ENCODE data around the gene CD7. TPM values are rescaled to one million over a fixed set of nuclear protein-coding genes. Genes with fewer than 3 reads are reported as not detected.

CD7 gene
- total and polyA plus RNA-seq, 9 of the 15 experiments (the other 6 are each of a cell fraction or from before 2014, with no cell fraction given), result 0.21 to 0.35 TPM; not detected in 7

DNA sequence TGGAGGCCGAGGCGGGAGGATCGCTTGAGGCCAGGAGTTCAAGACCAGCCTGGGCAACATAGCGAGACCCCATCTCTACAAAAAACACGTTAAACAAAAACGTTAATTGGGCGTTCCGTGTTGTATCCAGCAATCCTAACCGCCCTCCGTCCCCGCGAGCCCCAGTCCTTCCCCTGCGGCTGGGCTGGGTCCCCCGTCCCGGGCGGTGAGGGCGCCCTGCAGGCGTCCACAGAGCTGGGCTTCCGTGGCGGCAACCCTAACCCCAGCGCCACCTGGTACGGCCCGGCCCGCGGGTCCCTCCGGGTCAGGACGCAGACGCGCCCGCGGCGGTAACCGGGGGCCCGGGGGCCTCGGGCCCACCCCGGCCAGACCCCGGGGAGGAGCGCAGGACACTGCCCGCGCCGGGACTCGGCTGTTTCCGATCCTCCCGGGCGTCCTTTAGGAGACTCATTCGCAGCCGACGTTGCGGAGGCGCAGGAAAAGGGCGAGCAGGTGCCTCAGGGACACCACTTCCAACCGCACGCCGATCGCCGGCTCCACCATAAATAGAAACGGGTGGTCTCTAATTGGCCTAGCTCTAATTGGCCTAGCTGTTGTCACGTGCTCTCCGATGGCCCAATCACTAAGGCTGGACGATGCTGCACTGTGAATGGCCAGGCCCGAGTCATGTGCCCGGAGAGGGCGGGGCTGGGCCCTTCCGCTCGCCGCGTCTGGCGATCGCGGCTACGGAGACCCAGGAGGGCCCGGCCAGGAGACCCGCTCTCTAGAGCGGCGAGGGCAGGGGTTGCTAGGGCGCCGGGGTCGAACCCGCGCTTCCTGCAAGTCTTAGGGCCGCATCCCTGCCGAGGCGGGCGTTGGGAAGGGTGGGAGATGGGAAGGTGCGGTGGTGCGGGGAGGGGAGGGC is 24.9 kb downstream of the CD7 start (continued):
- TF ChIP-seq ZNF239 (CRISPR knock-in tag; IDR thresholded peaks at IDR 0.05) (no peak), FIP1L1 (IDR thresholded peaks at IDR 0.05; ENCODE audit: low read depth, low read length, poor library complexity, severe bottlenecking) (peak; percentile 86), HNRNPUL1 (IDR thresholded peaks at IDR 0.05; ENCODE audit: low read length) (no peak), SLC30A9 (CRISPR knock-in tag; IDR thresholded peaks at IDR 0.05) (no peak), SNIP1 (IDR thresholded peaks at IDR 0.05; ENCODE audit: low read depth) (no peak), ETV1 (tag; conservative IDR thresholded peaks at IDR 0.05; ENCODE audit: low read depth) (peak; percentile 67), RCOR1 (IDR thresholded peaks at IDR 0.05; ENCODE audit: borderline replicate concordance in 1 of 2, low read depth in 2 of 2, low read length in 2 of 2) (peak in 1 of 2 experiments; percentile 48; a peak in 2 of 4 replicates), ZKSCAN1 (IDR thresholded peaks at IDR 0.05; ENCODE audit: low read depth, low read length) (no peak), KLF10 (CRISPR knock-in tag; IDR thresholded peaks at IDR 0.05) (no peak), NFXL1 (CRISPR knock-in tag; IDR thresholded peaks at IDR 0.05) (no peak), ZNF121 (CRISPR knock-in tag; conservative IDR thresholded peaks at IDR 0.05) (peak; percentile 100), ZNF79 (CRISPR knock-in tag; IDR thresholded peaks at IDR 0.05; ENCODE audit: low read depth) (no peak), MTA1 (IDR thresholded peaks at IDR 0.05; ENCODE audit: borderline replicate concordance) (peak; percentile 67; the same call in 1 of the 2 replicates), ZEB2 (IDR thresholded peaks at IDR 0.05) (no peak)
- TF ChIP-seq, protein P1, sequence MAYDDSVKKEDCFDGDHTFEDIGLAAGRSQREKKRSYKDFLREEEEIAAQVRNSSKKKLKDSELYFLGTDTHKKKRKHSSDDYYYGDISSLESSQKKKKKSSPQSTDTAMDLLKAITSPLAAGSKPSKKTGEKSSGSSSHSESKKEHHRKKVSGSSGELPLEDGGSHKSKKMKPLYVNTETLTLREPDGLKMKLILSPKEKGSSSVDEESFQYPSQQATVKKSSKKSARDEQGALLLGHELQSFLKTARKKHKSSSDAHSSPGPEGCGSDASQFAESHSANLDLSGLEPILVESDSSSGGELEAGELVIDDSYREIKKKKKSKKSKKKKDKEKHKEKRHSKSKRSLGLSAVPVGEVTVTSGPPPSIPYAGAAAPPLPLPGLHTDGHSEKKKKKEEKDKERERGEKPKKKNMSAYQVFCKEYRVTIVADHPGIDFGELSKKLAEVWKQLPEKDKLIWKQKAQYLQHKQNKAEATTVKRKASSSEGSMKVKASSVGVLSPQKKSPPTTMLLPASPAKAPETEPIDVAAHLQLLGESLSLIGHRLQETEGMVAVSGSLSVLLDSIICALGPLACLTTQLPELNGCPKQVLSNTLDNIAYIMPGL (CRISPR knock-in tag; IDR thresholded peaks at IDR 0.05), result no peak
- TF ChIP-seq, protein P2, sequence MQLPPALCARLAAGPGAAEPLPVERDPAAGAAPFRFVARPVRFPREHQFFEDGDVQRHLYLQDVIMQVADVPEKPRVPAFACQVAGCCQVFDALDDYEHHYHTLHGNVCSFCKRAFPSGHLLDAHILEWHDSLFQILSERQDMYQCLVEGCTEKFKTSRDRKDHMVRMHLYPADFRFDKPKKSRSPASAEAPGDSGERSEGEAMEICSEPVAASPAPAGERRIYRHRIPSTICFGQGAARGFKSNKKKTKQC (CRISPR knock-in tag; IDR thresholded peaks at IDR 0.05), result no peak
- TF ChIP-seq, protein P3, sequence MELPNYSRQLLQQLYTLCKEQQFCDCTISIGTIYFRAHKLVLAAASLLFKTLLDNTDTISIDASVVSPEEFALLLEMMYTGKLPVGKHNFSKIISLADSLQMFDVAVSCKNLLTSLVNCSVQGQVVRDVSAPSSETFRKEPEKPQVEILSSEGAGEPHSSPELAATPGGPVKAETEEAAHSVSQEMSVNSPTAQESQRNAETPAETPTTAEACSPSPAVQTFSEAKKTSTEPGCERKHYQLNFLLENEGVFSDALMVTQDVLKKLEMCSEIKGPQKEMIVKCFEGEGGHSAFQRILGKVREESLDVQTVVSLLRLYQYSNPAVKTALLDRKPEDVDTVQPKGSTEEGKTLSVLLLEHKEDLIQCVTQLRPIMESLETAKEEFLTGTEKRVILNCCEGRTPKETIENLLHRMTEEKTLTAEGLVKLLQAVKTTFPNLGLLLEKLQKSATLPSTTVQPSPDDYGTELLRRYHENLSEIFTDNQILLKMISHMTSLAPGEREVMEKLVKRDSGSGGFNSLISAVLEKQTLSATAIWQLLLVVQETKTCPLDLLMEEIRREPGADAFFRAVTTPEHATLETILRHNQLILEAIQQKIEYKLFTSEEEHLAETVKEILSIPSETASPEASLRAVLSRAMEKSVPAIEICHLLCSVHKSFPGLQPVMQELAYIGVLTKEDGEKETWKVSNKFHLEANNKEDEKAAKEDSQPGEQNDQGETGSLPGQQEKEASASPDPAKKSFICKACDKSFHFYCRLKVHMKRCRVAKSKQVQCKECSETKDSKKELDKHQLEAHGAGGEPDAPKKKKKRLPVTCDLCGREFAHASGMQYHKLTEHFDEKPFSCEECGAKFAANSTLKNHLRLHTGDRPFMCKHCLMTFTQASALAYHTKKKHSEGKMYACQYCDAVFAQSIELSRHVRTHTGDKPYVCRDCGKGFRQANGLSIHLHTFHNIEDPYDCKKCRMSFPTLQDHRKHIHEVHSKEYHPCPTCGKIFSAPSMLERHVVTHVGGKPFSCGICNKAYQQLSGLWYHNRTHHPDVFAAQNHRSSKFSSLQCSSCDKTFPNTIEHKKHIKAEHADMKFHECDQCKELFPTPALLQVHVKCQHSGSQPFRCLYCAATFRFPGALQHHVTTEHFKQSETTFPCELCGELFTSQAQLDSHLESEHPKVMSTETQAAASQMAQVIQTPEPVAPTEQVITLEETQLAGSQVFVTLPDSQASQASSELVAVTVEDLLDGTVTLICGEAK (IDR thresholded peaks at IDR 0.05), result peak; percentile 9; the same call in 1 of the 2 replicates
- TF ChIP-seq, protein P3 (CRISPR knock-in tag; IDR thresholded peaks at IDR 0.05), result no peak

All from K562 (cell line).